Measurements from ENCODE around the gene SOCS6.
"Not testable (repeated sequence)": the region's sequence is repeated elsewhere in the genome, so short reads cannot be mapped to it uniquely, and the experiment has no call there.

The SOCS6 gene

GRCh38 chr18:70334264-70334663 lies 45.4 kb downstream of the SOCS6 start:
- H3K27ac Mint-ChIP-seq (ENCODE audit: low read depth), result no peak overlapping the region
- DNase-seq (ENCODE audit: low spot score in 2 of 2) (no peak), ATAC-seq (replicated peaks; ENCODE audit: extremely low read depth, poor library complexity, severe bottlenecking) (no peak)
- no peaks in the 10 kb centered on the region for H3K36me3 Mint-ChIP-seq (ENCODE audit: insufficient read depth)
- no peaks in the 10 kb centered on the region for H3K4me1 Mint-ChIP-seq
- H3K9me3 Mint-ChIP-seq, result no peaks in the 10 kb centered on the region
- no peak overlapping the region for H3K4me3 Mint-ChIP-seq
- no peaks in the 10 kb centered on the region for H3K27me3 Mint-ChIP-seq

- Mint-ChIP-seq H3K27ac (ENCODE audit: low read depth) (no peak overlapping the region), H3K4me3 (no peak overlapping the region), H3K4me1 (no peaks in the 10 kb centered on the region), H3K9me3 (no peaks in the 10 kb centered on the region), H3K36me3 (ENCODE audit: insufficient read depth) (no peaks in the 10 kb centered on the region), H3K27me3 (no peaks in the 10 kb centered on the region)
- ATAC-seq (replicated peaks; ENCODE audit: extremely low read depth, poor library complexity, severe bottlenecking), result no peak
- no peak for DNase-seq (ENCODE audit: low spot score in 2 of 2)
Observed at GRCh38 chr18:70334728-70335329, 46.0 kb downstream of the SOCS6 start.

GRCh38 chr18:70335892-70336726 lies 47.3 kb downstream of the SOCS6 start:
- no peaks in the 10 kb centered on the region for H3K27me3 Mint-ChIP-seq
- no peak overlapping the region for H3K4me3 Mint-ChIP-seq
- DNase-seq (ENCODE audit: low spot score in 2 of 2) (no peak), ATAC-seq (replicated peaks; ENCODE audit: extremely low read depth, poor library complexity, severe bottlenecking) (no peak)
- H3K9me3 Mint-ChIP-seq, result no peaks in the 10 kb centered on the region
- no peak overlapping the region for H3K27ac Mint-ChIP-seq (ENCODE audit: low read depth)
- H3K4me1 Mint-ChIP-seq, result no peaks in the 10 kb centered on the region
- no peaks in the 10 kb centered on the region for H3K36me3 Mint-ChIP-seq (ENCODE audit: insufficient read depth)

- no peaks in the 10 kb centered on the region for H3K4me1 Mint-ChIP-seq
Observed at GRCh38 chr18:70337139-70337972, 48.5 kb downstream of the SOCS6 start.

GRCh38 chr18:70338890-70339289 lies 50.0 kb downstream of the SOCS6 start:
- H3K27me3 Mint-ChIP-seq, result no peaks in the 10 kb centered on the region
- ATAC-seq (replicated peaks; ENCODE audit: extremely low read depth, poor library complexity, severe bottlenecking), result no peak

More at GRCh38 chr18:70337139-70337972, 48.5 kb downstream of the SOCS6 start:
- H3K27me3 Mint-ChIP-seq, result no peaks in the 10 kb centered on the region
- H3K27ac Mint-ChIP-seq (ENCODE audit: low read depth), result no peak overlapping the region
- no peak for DNase-seq (ENCODE audit: low spot score in 2 of 2)
- ATAC-seq (replicated peaks; ENCODE audit: extremely low read depth, poor library complexity, severe bottlenecking), result no peak
- no peaks in the 10 kb centered on the region for H3K9me3 Mint-ChIP-seq
- no peak overlapping the region for H3K4me3 Mint-ChIP-seq
- no peaks in the 10 kb centered on the region for H3K36me3 Mint-ChIP-seq (ENCODE audit: insufficient read depth)

GRCh38 chr18:70339915-70340314 lies 51.1 kb downstream of the SOCS6 start:
- no peaks in the 10 kb centered on the region for H3K27me3 Mint-ChIP-seq
- no peaks in the 10 kb centered on the region for H3K36me3 Mint-ChIP-seq (ENCODE audit: insufficient read depth)
- no peak for DNase-seq (ENCODE audit: low spot score in 2 of 2)
- no peak overlapping the region for H3K27ac Mint-ChIP-seq (ENCODE audit: low read depth)
- H3K4me3 Mint-ChIP-seq, result no peak overlapping the region
- no peaks in the 10 kb centered on the region for H3K4me1 Mint-ChIP-seq
- ATAC-seq (replicated peaks; ENCODE audit: extremely low read depth, poor library complexity, severe bottlenecking), result no peak
- H3K9me3 Mint-ChIP-seq, result no peaks in the 10 kb centered on the region

More at GRCh38 chr18:70338890-70339289, 50.0 kb downstream of the SOCS6 start:
- no peak overlapping the region for H3K27ac Mint-ChIP-seq (ENCODE audit: low read depth)
- DNase-seq (ENCODE audit: low spot score in 2 of 2), result no peak
- no peaks in the 10 kb centered on the region for H3K36me3 Mint-ChIP-seq (ENCODE audit: insufficient read depth)
- H3K4me1 Mint-ChIP-seq, result no peaks in the 10 kb centered on the region
- H3K9me3 Mint-ChIP-seq, result no peaks in the 10 kb centered on the region
- H3K4me3 Mint-ChIP-seq, result no peak overlapping the region

- not testable (repeated sequence) for H3K4me1 Mint-ChIP-seq; H3K36me3 Mint-ChIP-seq (ENCODE audit: insufficient read depth); H3K27me3 Mint-ChIP-seq; H3K4me3 Mint-ChIP-seq; DNase-seq (ENCODE audit: low spot score in 2 of 2); ATAC-seq (replicated peaks; ENCODE audit: extremely low read depth, poor library complexity, severe bottlenecking); H3K27ac Mint-ChIP-seq (ENCODE audit: low read depth)
- peaks cover 11% of the 10 kb centered on the region for H3K9me3 Mint-ChIP-seq
Observed at GRCh38 chr18:70348481-70348880, 59.6 kb downstream of the SOCS6 start.

- Mint-ChIP-seq H3K27me3 (peaks cover 6% of the 10 kb centered on the region), H3K4me3 (no peak overlapping the region), H3K9me3 (peaks cover 11% of the 10 kb centered on the region), H3K36me3 (ENCODE audit: insufficient read depth) (no peaks in the 10 kb centered on the region), H3K4me1 (no peaks in the 10 kb centered on the region), H3K27ac (ENCODE audit: low read depth) (no peak overlapping the region)
- ATAC-seq (replicated peaks; ENCODE audit: extremely low read depth, poor library complexity, severe bottlenecking) (no peak), DNase-seq (ENCODE audit: low spot score in 2 of 2) (no peak)
Observed at GRCh38 chr18:70349316-70349715, 60.5 kb downstream of the SOCS6 start.

- ATAC-seq (replicated peaks; ENCODE audit: extremely low read depth, poor library complexity, severe bottlenecking) (no peak), DNase-seq (ENCODE audit: low spot score in 2 of 2) (no peak)
- no peaks in the 10 kb centered on the region for H3K9me3 Mint-ChIP-seq
- H3K4me3 Mint-ChIP-seq, result no peak overlapping the region
- no peaks in the 10 kb centered on the region for H3K27me3 Mint-ChIP-seq
- H3K36me3 Mint-ChIP-seq (ENCODE audit: insufficient read depth), result peaks cover 2% of the 10 kb centered on the region
- no peak overlapping the region for H3K27ac Mint-ChIP-seq (ENCODE audit: low read depth)
- no peaks in the 10 kb centered on the region for H3K4me1 Mint-ChIP-seq
Observed at GRCh38 chr18:70354080-70354479, 65.2 kb downstream of the SOCS6 start.

GRCh38 chr18:70354771-70355170 lies 65.9 kb downstream of the SOCS6 start:
- no peaks in the 10 kb centered on the region for H3K27me3 Mint-ChIP-seq
- DNase-seq (ENCODE audit: low spot score in 2 of 2), result no peak
- no peak overlapping the region for H3K27ac Mint-ChIP-seq (ENCODE audit: low read depth)
- H3K9me3 Mint-ChIP-seq, result no peaks in the 10 kb centered on the region
- H3K36me3 Mint-ChIP-seq (ENCODE audit: insufficient read depth), result peaks cover 2% of the 10 kb centered on the region
- no peak for ATAC-seq (replicated peaks; ENCODE audit: extremely low read depth, poor library complexity, severe bottlenecking)
- no peaks in the 10 kb centered on the region for H3K4me1 Mint-ChIP-seq
- no peak overlapping the region for H3K4me3 Mint-ChIP-seq

GRCh38 chr18:70355620-70356385 lies 67.0 kb downstream of the SOCS6 start:
- peaks cover 2% of the 10 kb centered on the region for H3K36me3 Mint-ChIP-seq (ENCODE audit: insufficient read depth)
- H3K27ac Mint-ChIP-seq (ENCODE audit: low read depth), result no peak overlapping the region
- no peak overlapping the region for H3K4me3 Mint-ChIP-seq
- H3K4me1 Mint-ChIP-seq, result no peaks in the 10 kb centered on the region
- ATAC-seq (replicated peaks; ENCODE audit: extremely low read depth, poor library complexity, severe bottlenecking) (no peak), DNase-seq (ENCODE audit: low spot score in 2 of 2) (no peak)
- H3K27me3 Mint-ChIP-seq, result no peaks in the 10 kb centered on the region
- H3K9me3 Mint-ChIP-seq, result no peaks in the 10 kb centered on the region

- H3K4me3 Mint-ChIP-seq; H3K36me3 Mint-ChIP-seq (ENCODE audit: insufficient read depth); H3K27ac Mint-ChIP-seq (ENCODE audit: low read depth); ATAC-seq (replicated peaks; ENCODE audit: extremely low read depth, poor library complexity, severe bottlenecking); H3K4me1 Mint-ChIP-seq; H3K27me3 Mint-ChIP-seq; H3K9me3 Mint-ChIP-seq; DNase-seq (ENCODE audit: low spot score in 2 of 2): not testable (repeated sequence)
Observed at GRCh38 chr18:70358105-70358406, 69.2 kb downstream of the SOCS6 start.
